Vagina (tissue), 2 donors: ENCODE results near the gene PTK6. TPM values are rescaled to one million over a fixed set of nuclear protein-coding genes. Genes with fewer than 3 reads are reported as not detected.

Experiments used
- DNase-seq, 2 donors: peaks; one replicate each; pipeline ENCODE4 v3.0.0-alpha.2; 2017; ENCODE audit errors: extremely low spot score in 2 of 2
- H3K27ac ChIP-seq: fragments of 200-600 bp; sonication (generic); one replicate; pipeline ENCODE4 v1.5.1; 2019
- H3K27me3 ChIP-seq: fragments of 200-600 bp; sonication (generic); one replicate; pipeline ENCODE4 v1.5.1; 2019
- H3K36me3 ChIP-seq, 2 donors: fragments of 200-600 bp; sonication (generic); one replicate each; pipeline ENCODE4 v1.5.1; 2017 to 2019
- H3K4me1 ChIP-seq: fragments of 200-600 bp; sonication (generic); one replicate; pipeline ENCODE4 v1.5.1; 2019
- H3K4me3 ChIP-seq, 2 donors: fragments of 200-600 bp; sonication (generic); 1 replicate in 1 of 2; 2 replicates in 1 of 2; pipeline ENCODE4 v1.5.1; 2016 to 2019
- H3K9me3 ChIP-seq: fragments of 200-600 bp; sonication (generic); one replicate; pipeline ENCODE4 v1.5.1; 2019
- POLR2A ChIP-seq, 2 donors: fragments of 450-650 bp; IDR thresholded peaks; one replicate each; pipeline ENCODE4 v1.6.1; 2017; ENCODE audit warnings: antibody characterized with exemption in 2 of 2, mild to moderate bottlenecking in 2 of 2, moderate library complexity in 2 of 2
- POLR2AphosphoS5 ChIP-seq, 2 donors: sonication (generic); formaldehyde crosslinking; IDR thresholded peaks; one replicate each; pipeline ENCODE4 v1.9.0; 2017; ENCODE audit warnings: antibody characterized with exemption in 2 of 2, mild to moderate bottlenecking in 2 of 2, low read depth in 1 of 2; ENCODE audit not compliant: insufficient read depth in 1 of 2
- intact Hi-C: fragments of 100-400 bp; cut with DNase I; formaldehyde crosslinking; loops from one replicate; pipeline ENCODE4 v1.15.1; 2023
- total RNA-seq: library from RNA; depleted of rRNA; stranded (reverse); fragments of >200 nt; gene quantifications from one replicate; pipeline ENCODE4 v1.2.3, GENCODE V29; 2016
- TF ChIP-seq, protein P1 (sequence below), 3 experiments: fragments of 450-650 bp in 2 of 3; fragments of 200-600 bp in 1 of 3; sonication (generic) in 1 of 3; IDR thresholded peaks; one replicate each; pipeline ENCODE4 v1.5.1; 2017 to 2019; ENCODE audit warnings: antibody characterized with exemption in 3 of 3, mild to moderate bottlenecking in 2 of 3, moderate library complexity in 2 of 3

Gene PTK6
- total RNA-seq, 1 donor from 2014 or later = 25.8 TPM

- no peak overlapping the region for H3K27ac ChIP-seq
- peaks cover 20% of the 10 kb centered on the region for H3K27me3 ChIP-seq
- peak overlapping the region; percentile 35 to 39 for H3K4me3 ChIP-seq
- intact Hi-C loops = no loop called here
- no peaks in the 10 kb centered on the region for H3K9me3 ChIP-seq
- no peaks in the 10 kb centered on the region for H3K36me3 ChIP-seq
- peaks cover 23% of the 10 kb centered on the region for H3K4me1 ChIP-seq
- DNase-seq = no peak
- TF ChIP-seq POLR2A (IDR thresholded peaks at IDR 0.05) = no peak
- TF ChIP-seq, protein P1, sequence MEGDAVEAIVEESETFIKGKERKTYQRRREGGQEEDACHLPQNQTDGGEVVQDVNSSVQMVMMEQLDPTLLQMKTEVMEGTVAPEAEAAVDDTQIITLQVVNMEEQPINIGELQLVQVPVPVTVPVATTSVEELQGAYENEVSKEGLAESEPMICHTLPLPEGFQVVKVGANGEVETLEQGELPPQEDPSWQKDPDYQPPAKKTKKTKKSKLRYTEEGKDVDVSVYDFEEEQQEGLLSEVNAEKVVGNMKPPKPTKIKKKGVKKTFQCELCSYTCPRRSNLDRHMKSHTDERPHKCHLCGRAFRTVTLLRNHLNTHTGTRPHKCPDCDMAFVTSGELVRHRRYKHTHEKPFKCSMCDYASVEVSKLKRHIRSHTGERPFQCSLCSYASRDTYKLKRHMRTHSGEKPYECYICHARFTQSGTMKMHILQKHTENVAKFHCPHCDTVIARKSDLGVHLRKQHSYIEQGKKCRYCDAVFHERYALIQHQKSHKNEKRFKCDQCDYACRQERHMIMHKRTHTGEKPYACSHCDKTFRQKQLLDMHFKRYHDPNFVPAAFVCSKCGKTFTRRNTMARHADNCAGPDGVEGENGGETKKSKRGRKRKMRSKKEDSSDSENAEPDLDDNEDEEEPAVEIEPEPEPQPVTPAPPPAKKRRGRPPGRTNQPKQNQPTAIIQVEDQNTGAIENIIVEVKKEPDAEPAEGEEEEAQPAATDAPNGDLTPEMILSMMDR (IDR thresholded peaks at IDR 0.05) = no peak
- no peak for TF ChIP-seq POLR2AphosphoS5 (IDR thresholded peaks at IDR 0.05; ENCODE audit: insufficient read depth in 1 of 2, low read depth in 1 of 2)
These were observed 37.7 kb downstream of the PTK6 start for GRCh38 chr20:63499338-63499969.

DNA sequence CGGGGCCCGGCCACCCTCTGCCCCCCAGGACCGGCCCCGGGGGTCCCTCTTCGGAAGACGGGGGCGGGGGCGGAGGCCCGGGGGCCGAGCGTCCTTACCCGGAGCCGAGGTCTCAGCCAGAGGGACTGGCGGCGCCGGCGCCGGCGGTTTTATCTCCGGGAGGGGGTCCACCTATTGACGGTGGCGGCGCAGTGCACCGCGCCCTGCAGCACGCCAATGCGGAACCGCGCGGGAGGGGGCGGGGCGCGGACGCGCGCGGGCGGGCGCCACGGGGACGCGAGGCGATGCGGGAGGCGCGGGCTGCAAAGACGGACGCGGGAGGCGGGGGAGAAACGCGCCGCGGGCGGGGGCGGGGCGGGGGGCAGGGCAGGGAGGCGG lies 38.2 kb downstream of the PTK6 start, which contains the start of gene EEF1A2:
EEF1A2 (minus strand) TSS at position 124 of the 378 bp plus-strand sequence. CDS start 1,320 bp downstream, outside the sequence.
- Histone ChIP-seq H3K9me3 (no peaks in the 10 kb centered on the region), H3K4me1 (peaks cover 23% of the 10 kb centered on the region), H3K4me3 (peak within 1 kb of the TSS; percentile 35 to 39), H3K27ac (no peak within 1 kb of the TSS), H3K36me3 (no peaks in the 10 kb centered on the region), H3K27me3 (peaks cover 20% of the 10 kb centered on the region)
- no peak for DNase-seq
- intact Hi-C loops = no loop called here
- TF ChIP-seq POLR2A (IDR thresholded peaks at IDR 0.05) (no peak), POLR2AphosphoS5 (IDR thresholded peaks at IDR 0.05; ENCODE audit: insufficient read depth in 1 of 2, low read depth in 1 of 2) (no peak)
- TF ChIP-seq, protein P1 (IDR thresholded peaks at IDR 0.05) = no peak

DNA sequence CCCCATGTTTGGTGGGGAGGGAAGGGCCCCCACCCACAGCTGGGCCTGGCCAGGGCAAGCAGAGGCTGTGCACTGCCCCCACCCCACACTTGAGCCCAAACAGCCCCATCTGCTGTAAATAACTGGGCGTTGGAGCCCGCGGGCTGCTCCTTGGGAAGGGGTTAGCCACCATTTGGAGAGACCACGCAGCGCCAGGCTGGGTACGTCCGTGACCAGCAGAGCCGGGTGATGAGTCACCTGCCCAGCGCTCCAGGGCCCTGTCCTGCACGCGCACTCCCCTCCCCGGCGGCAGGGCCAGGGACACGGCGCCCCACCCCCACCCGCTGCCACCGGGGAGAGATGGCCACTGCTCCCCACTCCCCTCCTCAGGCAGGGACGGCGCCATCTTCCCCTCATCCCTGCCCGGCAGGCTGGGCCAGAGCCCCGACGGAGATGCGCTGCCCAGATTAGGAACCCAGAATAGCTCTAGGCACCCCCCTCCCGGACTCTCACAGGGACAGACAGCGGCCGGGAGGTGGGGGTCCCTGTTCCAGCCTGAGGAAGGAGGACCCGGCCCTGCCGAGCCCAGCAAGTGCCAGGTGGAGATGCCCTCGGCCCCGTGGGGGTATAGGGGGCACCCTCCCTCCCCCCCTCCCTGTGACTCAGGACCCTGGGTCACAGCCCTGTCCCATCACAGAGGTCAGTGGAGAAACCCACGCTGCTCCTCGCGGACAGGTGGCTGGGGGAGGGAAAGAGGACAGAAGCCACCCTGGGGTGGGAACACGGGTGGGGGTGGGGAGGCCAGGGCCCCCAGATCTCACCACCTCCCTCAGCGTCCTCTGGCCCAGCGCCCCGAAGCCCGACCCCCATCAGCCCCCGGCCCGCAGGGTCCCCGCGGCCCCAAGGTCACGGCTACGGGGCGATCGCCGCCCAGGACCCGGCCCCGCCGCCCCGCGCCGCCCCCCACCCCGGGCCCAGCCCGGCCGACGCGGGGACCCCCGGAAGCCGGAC lies 38.9 kb downstream of the PTK6 start:
- intact Hi-C loops = no loop called here
- Histone ChIP-seq H3K36me3 (no peaks in the 10 kb centered on the region), H3K9me3 (no peaks in the 10 kb centered on the region), H3K27ac (no peak overlapping the region), H3K27me3 (peaks cover 20% of the 10 kb centered on the region), H3K4me1 (peaks cover 23% of the 10 kb centered on the region), H3K4me3 (peak overlapping the region in 1 of 2 donors; percentile 35)
- TF ChIP-seq, protein P1 (IDR thresholded peaks at IDR 0.05) = no peak
- no peak for TF ChIP-seq POLR2AphosphoS5 (IDR thresholded peaks at IDR 0.05; ENCODE audit: insufficient read depth in 1 of 2, low read depth in 1 of 2)
- no peak for TF ChIP-seq POLR2A (IDR thresholded peaks at IDR 0.05)
- DNase-seq = no peak

DNA sequence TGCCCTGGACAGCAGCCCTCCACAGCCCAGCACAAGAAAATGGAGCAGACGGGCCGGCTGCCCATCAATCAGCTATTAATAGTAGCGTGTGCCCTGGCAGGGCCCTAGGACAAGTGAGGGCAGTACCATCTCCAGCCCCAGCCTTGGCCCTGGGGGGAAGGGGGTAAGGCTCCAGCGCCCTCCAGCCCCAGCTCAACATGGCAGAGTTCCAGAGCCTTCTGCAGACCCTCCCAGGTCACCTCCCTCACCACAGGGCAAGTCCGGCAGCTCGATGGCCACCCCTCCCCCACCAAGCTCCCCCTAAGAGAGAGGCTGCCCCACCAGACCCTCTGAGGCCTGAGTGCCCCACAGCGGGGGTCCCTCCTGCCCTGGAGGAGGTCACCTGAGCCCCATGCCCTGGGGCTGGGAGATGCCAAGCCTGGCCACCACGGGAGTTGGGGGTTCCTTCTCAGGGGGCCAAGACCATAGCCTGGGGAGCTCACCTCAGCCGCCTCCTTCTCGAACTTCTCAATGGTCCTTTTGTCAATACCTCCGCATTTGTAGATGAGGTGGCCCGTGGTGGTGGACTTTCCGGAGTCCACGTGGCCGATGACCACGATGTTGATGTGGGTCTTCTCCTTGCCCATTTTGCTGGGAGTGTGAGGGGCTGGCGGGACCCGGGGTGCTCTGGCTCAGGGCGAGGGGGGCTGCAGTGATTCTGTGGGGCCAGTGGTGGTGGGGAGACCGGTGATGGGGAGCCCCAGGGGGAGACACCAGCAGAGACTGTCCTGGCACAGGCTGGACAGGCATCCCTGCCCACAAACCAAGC lies 39.8 kb downstream of the PTK6 start:
- Histone ChIP-seq H3K27ac (no peak overlapping the region), H3K9me3 (no peaks in the 10 kb centered on the region), H3K4me1 (peaks cover 23% of the 10 kb centered on the region), H3K4me3 (no peak overlapping the region), H3K27me3 (peaks cover 20% of the 10 kb centered on the region), H3K36me3 (no peaks in the 10 kb centered on the region)
- DNase-seq = no peak
- TF ChIP-seq POLR2AphosphoS5 (IDR thresholded peaks at IDR 0.05; ENCODE audit: insufficient read depth in 1 of 2, low read depth in 1 of 2) (no peak), POLR2A (IDR thresholded peaks at IDR 0.05) (no peak)
- TF ChIP-seq, protein P1 (IDR thresholded peaks at IDR 0.05) = no peak
- intact Hi-C loops = no loop called here
